Peyer's patch (tissue), 4 donors: ENCODE measurements around the gene IMMP2L. TPM values are rescaled to one million over a fixed set of nuclear protein-coding genes. Genes with fewer than 3 reads are reported as not detected.

Experiments
- DNase-seq, 3 donors: peaks; one replicate each; pipeline ENCODE4 v3.0.0-alpha.2; 2017 to 2019
- H3K27ac ChIP-seq, 4 donors: fragments of 200-600 bp; sonication (generic); one replicate each; pipeline ENCODE4 v1.5.1; 2016 to 2019
- H3K27me3 ChIP-seq, 2 donors: fragments of 200-600 bp; sonication (generic); one replicate each; pipeline ENCODE4 v1.5.1; 2019
- H3K36me3 ChIP-seq, 3 donors: fragments of 200-600 bp; sonication (generic); one replicate each; pipeline ENCODE4 v1.5.1; 2016 to 2019
- H3K4me1 ChIP-seq, 4 donors: fragments of 200-600 bp; sonication (generic); one replicate each; pipeline ENCODE4 v1.5.1; 2016 to 2019
- H3K4me3 ChIP-seq, 4 donors: fragments of 200-600 bp; sonication (generic); 1 replicate in 3 of 4; 2 replicates in 1 of 4; pipeline ENCODE4 v1.5.1; 2016 to 2019; ENCODE audit warnings: mild to moderate bottlenecking in 1 of 4
- H3K9me3 ChIP-seq, 4 donors: fragments of 200-600 bp; sonication (generic); one replicate each; pipeline ENCODE4 v1.5.1; 2016 to 2019; ENCODE audit warnings: mild to moderate bottlenecking in 1 of 4
- POLR2A ChIP-seq, 2 donors: fragments of 450-650 bp; IDR thresholded peaks; one replicate each; pipeline ENCODE4 v1.5.1; 2017; ENCODE audit warnings: antibody characterized with exemption in 2 of 2, mild to moderate bottlenecking in 2 of 2, moderate library complexity in 2 of 2
- total RNA-seq, 4 donors: library from RNA; depleted of rRNA; stranded (reverse); fragments of >200 nt; gene quantifications; one replicate each; pipeline ENCODE4 v1.1.0, GENCODE V29; 2016
- TF ChIP-seq, protein P1 (sequence below), 6 experiments: fragments of 450-650 bp in 4 of 6; fragments of 200-600 bp in 2 of 6; sonication (generic) in 1 of 6; IDR thresholded peaks; one replicate each; pipeline ENCODE4 v1.5.1; 2017 to 2019; ENCODE audit warnings: antibody characterized with exemption in 6 of 6, mild to moderate bottlenecking in 3 of 6, moderate library complexity in 1 of 6

IMMP2L gene
- total RNA-seq, 4 donors from 2014 or later, result 5.1 to 16.5 (median 10.9) TPM

GRCh38 chr7:111173528-111173927 is 388.8 kb downstream of the IMMP2L start:
- no peak for TF ChIP-seq POLR2A (IDR thresholded peaks at IDR 0.05)
- TF ChIP-seq, protein P1, sequence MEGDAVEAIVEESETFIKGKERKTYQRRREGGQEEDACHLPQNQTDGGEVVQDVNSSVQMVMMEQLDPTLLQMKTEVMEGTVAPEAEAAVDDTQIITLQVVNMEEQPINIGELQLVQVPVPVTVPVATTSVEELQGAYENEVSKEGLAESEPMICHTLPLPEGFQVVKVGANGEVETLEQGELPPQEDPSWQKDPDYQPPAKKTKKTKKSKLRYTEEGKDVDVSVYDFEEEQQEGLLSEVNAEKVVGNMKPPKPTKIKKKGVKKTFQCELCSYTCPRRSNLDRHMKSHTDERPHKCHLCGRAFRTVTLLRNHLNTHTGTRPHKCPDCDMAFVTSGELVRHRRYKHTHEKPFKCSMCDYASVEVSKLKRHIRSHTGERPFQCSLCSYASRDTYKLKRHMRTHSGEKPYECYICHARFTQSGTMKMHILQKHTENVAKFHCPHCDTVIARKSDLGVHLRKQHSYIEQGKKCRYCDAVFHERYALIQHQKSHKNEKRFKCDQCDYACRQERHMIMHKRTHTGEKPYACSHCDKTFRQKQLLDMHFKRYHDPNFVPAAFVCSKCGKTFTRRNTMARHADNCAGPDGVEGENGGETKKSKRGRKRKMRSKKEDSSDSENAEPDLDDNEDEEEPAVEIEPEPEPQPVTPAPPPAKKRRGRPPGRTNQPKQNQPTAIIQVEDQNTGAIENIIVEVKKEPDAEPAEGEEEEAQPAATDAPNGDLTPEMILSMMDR (IDR thresholded peaks at IDR 0.05), result no peak
- Histone ChIP-seq H3K4me3 (no peak overlapping the region), H3K36me3 (no peaks in the 10 kb centered on the region), H3K9me3 (no peaks in the 10 kb centered on the region), H3K4me1 (no peaks in the 10 kb centered on the region), H3K27me3 (no peaks in the 10 kb centered on the region), H3K27ac (no peak overlapping the region)
- DNase-seq, result no peak

DNA sequence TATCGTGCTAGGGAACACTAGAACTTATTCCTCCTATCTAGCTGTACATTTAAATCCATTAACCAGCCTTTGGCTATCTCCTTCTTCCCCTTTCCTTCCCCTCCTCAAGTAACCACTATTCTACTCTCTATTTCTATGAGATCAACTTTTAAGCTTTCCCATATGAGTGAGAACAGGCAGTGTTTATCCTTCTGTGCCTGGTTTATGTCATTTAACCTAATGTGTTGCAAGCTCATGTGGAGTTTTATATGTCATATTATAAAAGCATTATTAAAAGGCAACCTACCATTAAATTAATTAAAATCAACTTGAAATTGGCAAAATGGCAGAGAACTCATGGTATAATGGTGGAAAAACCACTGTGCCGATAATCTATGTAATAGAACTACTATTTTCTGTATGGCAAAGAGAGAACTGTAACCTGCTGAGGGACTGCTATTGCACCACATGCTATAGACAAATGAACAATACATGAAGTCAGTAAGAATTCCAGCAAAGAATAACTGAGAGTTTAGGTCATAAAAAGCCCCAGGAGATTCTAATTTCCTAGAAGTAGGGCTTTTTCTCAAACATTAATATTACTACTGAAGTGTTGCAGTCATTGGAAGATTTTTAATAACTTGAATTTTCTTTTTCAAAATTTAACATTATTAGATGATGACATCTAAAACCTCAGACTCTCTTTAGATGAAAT is 389.6 kb downstream of the IMMP2L start:
- DNase-seq, result no peak
- TF ChIP-seq, protein P1 (IDR thresholded peaks at IDR 0.05), result no peak
- no peak for TF ChIP-seq POLR2A (IDR thresholded peaks at IDR 0.05)

DNA sequence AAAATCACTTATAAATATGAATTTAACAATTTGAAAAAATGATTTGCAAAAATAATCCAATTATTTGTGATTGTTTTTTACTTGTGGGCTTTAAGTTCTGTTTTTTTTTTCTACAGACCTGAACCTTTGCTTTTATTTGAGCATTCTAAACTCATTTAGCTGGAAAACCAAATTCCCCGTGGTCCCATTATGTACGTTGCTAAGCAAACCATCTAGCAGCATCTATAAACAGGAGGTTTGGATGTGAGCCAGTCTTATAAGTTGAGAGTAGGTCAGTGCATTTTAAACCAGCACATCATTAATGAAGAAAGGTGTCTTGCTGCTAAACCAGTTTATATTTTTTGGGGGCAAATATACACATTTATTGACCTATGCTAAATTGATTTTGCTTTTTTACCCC is 394.1 kb downstream of the IMMP2L start:
- Histone ChIP-seq H3K36me3 (no peaks in the 10 kb centered on the region), H3K27ac (no peak overlapping the region), H3K9me3 (no peaks in the 10 kb centered on the region), H3K4me3 (no peak overlapping the region), H3K27me3 (no peaks in the 10 kb centered on the region), H3K4me1 (no peaks in the 10 kb centered on the region)
- TF ChIP-seq, protein P1 (IDR thresholded peaks at IDR 0.05), result no peak
- no peak for TF ChIP-seq POLR2A (IDR thresholded peaks at IDR 0.05)
- no peak for DNase-seq

More for the DNA sequence above, 389.6 kb downstream of the IMMP2L start:
- Histone ChIP-seq H3K36me3 (no peaks in the 10 kb centered on the region), H3K4me1 (no peaks in the 10 kb centered on the region), H3K9me3 (no peaks in the 10 kb centered on the region), H3K4me3 (no peak overlapping the region), H3K27me3 (no peaks in the 10 kb centered on the region), H3K27ac (no peak overlapping the region)

- Histone ChIP-seq H3K36me3 (no peaks in the 10 kb centered on the region), H3K27ac (no peak overlapping the region), H3K27me3 (no peaks in the 10 kb centered on the region), H3K9me3 (no peaks in the 10 kb centered on the region), H3K4me3 (no peak overlapping the region), H3K4me1 (no peaks in the 10 kb centered on the region)
- no peak for DNase-seq
- TF ChIP-seq, protein P1 (IDR thresholded peaks at IDR 0.05), result no peak
- no peak for TF ChIP-seq POLR2A (IDR thresholded peaks at IDR 0.05)
Measured at GRCh38 chr7:111164442-111164841, 397.9 kb downstream of the IMMP2L start.

DNA sequence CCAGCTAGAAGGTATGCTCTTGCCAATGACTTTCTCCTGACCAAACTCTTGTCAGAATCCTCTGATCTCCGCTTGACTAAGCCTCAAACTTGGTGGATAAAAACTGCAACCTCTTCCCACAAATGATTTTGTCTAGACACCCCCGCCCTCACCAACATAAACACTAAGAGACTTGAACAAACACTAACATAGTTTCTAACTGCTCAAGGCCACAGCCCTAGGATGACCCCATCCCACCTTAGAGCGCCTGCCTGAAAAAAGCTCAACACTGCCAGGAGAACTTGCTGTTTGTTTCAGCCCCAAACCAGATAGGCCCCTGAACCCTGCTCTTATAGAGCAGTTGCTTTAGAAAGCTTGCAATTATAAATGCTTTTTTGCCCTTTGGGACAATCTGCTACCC is 399.6 kb downstream of the IMMP2L start:
- Histone ChIP-seq H3K4me3 (no peak overlapping the region), H3K27me3 (no peaks in the 10 kb centered on the region), H3K27ac (no peak overlapping the region), H3K36me3 (no peaks in the 10 kb centered on the region), H3K9me3 (no peaks in the 10 kb centered on the region), H3K4me1 (no peaks in the 10 kb centered on the region)
- TF ChIP-seq, protein P1 (IDR thresholded peaks at IDR 0.05), result no peak
- no peak for TF ChIP-seq POLR2A (IDR thresholded peaks at IDR 0.05)
- no peak for DNase-seq
